OCI-LY7 (cell line): ENCODE data around the gene MTURN. TPM values are rescaled to one million over a fixed set of nuclear protein-coding genes. Genes with fewer than 3 reads are reported as not detected.

Experiments
- BruUV-seq: library from RNA; stranded (reverse); fragments of 400-500 nt; replicated peaks from 2 replicates; lab custom pipeline; 2021; lab: Mats Ljungman, UMichigan
- CTCF ChIA-PET: fragments of 300-600 bp; sonication (Branson Sonifier 250); formaldehyde crosslinking; loops from one replicate; lab custom pipeline; 2022; ENCODE audit warnings: antibody characterized with exemption; ENCODE audit not compliant: unreplicated experiment; lab: Charles Lee
- POLR2A ChIA-PET: fragments of 300-600 bp; sonication (Branson Sonifier 250); formaldehyde crosslinking; loops from one replicate; lab custom pipeline; 2022; ENCODE audit warnings: antibody characterized with exemption; lab: Charles Lee
- DNase-seq: peaks from one replicate; pipeline ENCODE4 v3.0.0-alpha.2; 2015; ENCODE audit warnings: low spot score
- H2AFZ ChIP-seq: fragments of 200-600 bp; sonication (generic), shearing (Covaris generic); 2 replicates; pipeline ENCODE4 v1.6.1; 2014; ENCODE audit warnings: mild to moderate bottlenecking, antibody characterized with exemption, low read length, moderate library complexity
- H3K27ac ChIP-seq: fragments of 200-600 bp; sonication (generic); 2 replicates; pipeline ENCODE4 v1.5.1; 2014; ENCODE audit warnings: mixed run types, low read depth, mild to moderate bottlenecking, moderate library complexity, low read length, inconsistent platforms; ENCODE audit not compliant: poor library complexity, severe bottlenecking
- H3K36me3 ChIP-seq: fragments of 200-600 bp; sonication (generic); 2 replicates; pipeline ENCODE4 v1.6.1; 2014; ENCODE audit warnings: mild to moderate bottlenecking, antibody characterized with exemption, low read length, moderate library complexity, mixed read lengths; ENCODE audit not compliant: insufficient read depth
- H3K4me1 ChIP-seq: fragments of 200-600 bp; sonication (generic); 2 replicates; pipeline ENCODE4 v1.5.1; 2014; ENCODE audit warnings: mild to moderate bottlenecking, low read length; ENCODE audit not compliant: insufficient read depth, poor library complexity, severe bottlenecking
- H3K4me2 ChIP-seq: fragments of 200-600 bp; sonication (generic); 2 replicates; pipeline ENCODE4 v1.6.1; 2014; ENCODE audit warnings: mild to moderate bottlenecking, low read length
- H3K4me3 ChIP-seq: fragments of 200-600 bp; sonication (generic); 2 replicates; pipeline ENCODE4 v1.5.1; 2014; ENCODE audit warnings: mild to moderate bottlenecking, low read depth, low read length; ENCODE audit not compliant: poor library complexity, severe bottlenecking
- H3K79me2 ChIP-seq: fragments of 200-600 bp; sonication (generic); 2 replicates; pipeline ENCODE4 v1.6.1; 2016; ENCODE audit warnings: low read depth, mild to moderate bottlenecking, low read length, moderate library complexity, mixed read lengths; ENCODE audit not compliant: insufficient read depth
- H3K9me2 ChIP-seq: fragments of 200-600 bp; sonication (generic); 2 replicates; pipeline ENCODE4 v1.6.1; 2016; ENCODE audit warnings: mild to moderate bottlenecking, low read length, mixed read lengths; ENCODE audit not compliant: insufficient read depth
- H3K9me3 ChIP-seq: fragments of 200-600 bp; sonication (generic); 2 replicates; pipeline ENCODE4 v1.6.1; 2014; ENCODE audit warnings: mild to moderate bottlenecking, mixed run types, low read length, mixed read lengths
- H4K20me1 ChIP-seq: fragments of 200-600 bp; sonication (generic); 2 replicates; pipeline ENCODE4 v1.6.1; 2014; ENCODE audit warnings: mild to moderate bottlenecking, antibody characterized with exemption, low read length, moderate library complexity, mixed read lengths; ENCODE audit not compliant: insufficient read depth
- EZH2phosphoT487 ChIP-seq: fragments of 200-600 bp; sonication (generic); IDR thresholded peaks from 2 replicates; pipeline ENCODE4 v1.6.1; 2018; ENCODE audit warnings: low read depth, borderline replicate concordance, mild to moderate bottlenecking, mixed run types, antibody characterized with exemption, low read length, moderate library complexity, mixed read lengths
- intact Hi-C: fragments of 100-400 bp; cut with micrococcal nuclease; formaldehyde crosslinking; loops from one replicate; pipeline ENCODE4 v1.10.0; 2022; ENCODE audit not compliant: unreplicated experiment
- total RNA-seq, 2 experiments: library from RNA; depleted of rRNA in 1 of 2; stranded (reverse); fragments of >200 nt in 1 of 2; shearing (Covaris generic) in 1 of 2; gene quantifications; 2 replicates each; pipeline ENCODE4 v1.2.3, GENCODE V29; 2014 to 2022
- TF ChIP-seq, protein P1 (sequence below): fragments of 200-600 bp; sonication (generic); conservative IDR thresholded peaks from 2 replicates; pipeline ENCODE4 v1.5.1; 2014; ENCODE audit warnings: mild to moderate bottlenecking, antibody characterized with exemption, low read length, moderate library complexity, mixed read lengths

Gene MTURN
- total RNA-seq, 2 experiments from 2014 or later = 2.9 to 4.1 TPM

DNA sequence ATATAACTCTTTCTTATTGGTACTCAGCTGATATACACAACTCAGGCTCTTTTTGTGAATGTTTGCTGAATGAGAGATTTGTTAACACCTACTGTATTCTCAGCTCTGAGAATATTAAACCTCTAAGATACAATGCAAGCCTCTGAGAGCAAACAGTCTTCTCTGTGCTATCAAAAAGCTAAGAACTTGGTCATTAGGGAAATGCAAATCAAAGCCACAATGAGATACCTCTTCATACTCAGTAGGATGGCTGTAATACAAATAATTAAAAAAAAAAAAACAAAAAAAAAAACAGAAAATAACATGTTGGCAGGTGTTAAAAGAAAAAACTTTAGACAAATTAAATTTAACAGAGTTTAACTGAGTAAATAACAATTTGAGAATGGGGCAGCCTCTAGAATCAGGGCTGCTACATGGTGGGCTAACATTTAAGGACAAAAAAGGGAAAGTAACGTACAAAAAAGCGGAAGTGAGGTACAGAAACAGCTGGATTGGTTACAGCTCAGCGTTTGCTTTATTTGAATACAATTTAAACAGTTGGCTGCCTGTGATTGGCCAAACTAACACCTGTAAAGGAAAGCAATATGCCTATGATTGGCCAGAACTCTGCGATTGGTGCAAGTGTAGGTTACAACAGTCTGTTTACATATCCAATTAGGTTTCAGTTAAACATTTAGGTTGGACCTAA, 14.8 kb upstream of the MTURN start:
- Histone ChIP-seq H3K9me2 (no peaks in the 10 kb centered on the region), H3K4me1 (peaks cover 45% of the 10 kb centered on the region), H3K9me3 (peaks cover 10% of the 10 kb centered on the region; the same call in 1 of the 2 replicates), H2AFZ (no peak overlapping the region), H3K36me3 (no peaks in the 10 kb centered on the region), H3K4me3 (no peak overlapping the region), H4K20me1 (no peaks in the 10 kb centered on the region), H3K4me2 (no peak overlapping the region), H3K79me2 (no peaks in the 10 kb centered on the region), H3K27ac (peak overlapping the region; percentile 2)
- POLR2A ChIA-PET = interaction anchor here (0.7 to 1.0 kb wide), 2 partner anchors 14 to 203 kb away, joined by 3 to 9 read pairs; no protein-coding TSS in a partner anchor
- intact Hi-C loops = loop anchor here (5.0 kb wide), 1 partner anchor 93 kb away; the partner anchor contains the start of genes FKBP14 and PLEKHA8
- CTCF ChIA-PET = interaction anchor here (0.6 kb wide), 1 partner anchor 45 kb away, joined by 3 read pairs; no protein-coding TSS in a partner anchor
- DNase-seq = peak; percentile 47
- BruUV-seq = no TSS peak
- no peak for TF ChIP-seq EZH2phosphoT487
- TF ChIP-seq, protein P1, sequence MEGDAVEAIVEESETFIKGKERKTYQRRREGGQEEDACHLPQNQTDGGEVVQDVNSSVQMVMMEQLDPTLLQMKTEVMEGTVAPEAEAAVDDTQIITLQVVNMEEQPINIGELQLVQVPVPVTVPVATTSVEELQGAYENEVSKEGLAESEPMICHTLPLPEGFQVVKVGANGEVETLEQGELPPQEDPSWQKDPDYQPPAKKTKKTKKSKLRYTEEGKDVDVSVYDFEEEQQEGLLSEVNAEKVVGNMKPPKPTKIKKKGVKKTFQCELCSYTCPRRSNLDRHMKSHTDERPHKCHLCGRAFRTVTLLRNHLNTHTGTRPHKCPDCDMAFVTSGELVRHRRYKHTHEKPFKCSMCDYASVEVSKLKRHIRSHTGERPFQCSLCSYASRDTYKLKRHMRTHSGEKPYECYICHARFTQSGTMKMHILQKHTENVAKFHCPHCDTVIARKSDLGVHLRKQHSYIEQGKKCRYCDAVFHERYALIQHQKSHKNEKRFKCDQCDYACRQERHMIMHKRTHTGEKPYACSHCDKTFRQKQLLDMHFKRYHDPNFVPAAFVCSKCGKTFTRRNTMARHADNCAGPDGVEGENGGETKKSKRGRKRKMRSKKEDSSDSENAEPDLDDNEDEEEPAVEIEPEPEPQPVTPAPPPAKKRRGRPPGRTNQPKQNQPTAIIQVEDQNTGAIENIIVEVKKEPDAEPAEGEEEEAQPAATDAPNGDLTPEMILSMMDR = no peak

DNA sequence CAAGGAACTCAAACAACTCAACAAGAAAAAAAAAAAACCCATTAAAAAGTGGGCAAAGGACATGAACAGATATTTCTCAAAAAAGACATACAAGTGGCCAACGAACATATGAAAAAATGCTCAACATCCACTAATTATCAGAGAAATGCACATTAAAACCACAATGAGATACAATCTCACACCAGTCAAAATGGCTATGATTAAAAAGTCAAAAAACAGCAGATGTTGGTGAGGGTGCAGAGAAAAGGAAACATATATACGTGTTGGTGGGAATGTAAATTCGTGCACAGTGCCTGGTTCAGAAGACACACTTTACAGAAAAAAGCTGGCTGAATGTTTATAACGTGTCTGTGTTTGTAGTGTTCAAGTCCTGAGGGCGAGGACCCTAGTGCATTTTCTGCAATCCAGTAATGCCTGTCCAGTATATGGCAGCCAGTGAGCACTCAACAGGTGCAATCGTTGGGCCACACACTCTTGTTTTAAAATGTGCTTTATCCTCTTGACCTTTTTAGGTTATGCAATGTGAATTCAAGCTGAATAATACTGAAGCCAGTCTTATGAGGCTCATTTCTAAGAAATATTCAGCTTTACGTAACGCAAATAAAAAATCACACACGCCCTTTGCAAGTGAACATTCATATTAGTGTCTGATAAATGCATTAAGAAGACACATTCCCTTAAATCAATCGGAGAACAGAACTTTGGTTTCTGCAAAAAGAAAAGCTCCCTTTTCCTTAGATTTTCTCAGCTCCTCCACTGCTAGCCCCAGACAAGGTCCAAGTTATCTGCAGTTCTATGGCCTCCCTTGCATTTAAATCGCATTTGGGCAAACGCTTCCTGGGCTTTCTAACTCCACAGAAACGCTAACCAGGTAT, 813 bp upstream of the MTURN start:
- intact Hi-C loops = no loop called here
- no TSS peak for BruUV-seq
- Histone ChIP-seq H3K36me3 (no peaks in the 10 kb centered on the region), H3K9me2 (no peaks in the 10 kb centered on the region), H2AFZ (peak overlapping the region; percentile 39; the same call in 1 of the 2 replicates), H3K9me3 (no peaks in the 10 kb centered on the region), H3K27ac (no peak overlapping the region), H4K20me1 (no peaks in the 10 kb centered on the region), H3K4me3 (peak overlapping the region; percentile 74), H3K4me1 (peaks cover 9% of the 10 kb centered on the region), H3K4me2 (peak overlapping the region; percentile 75), H3K79me2 (no peaks in the 10 kb centered on the region)
- ChIA-PET POLR2A (interaction anchor here (1.0 to 1.4 kb wide), 3 partner anchors 11 to 326 kb away, joined by 3 to 9 read pairs (median 5); no protein-coding TSS in a partner anchor), CTCF (interaction anchor here (1.6 kb wide), 1 partner anchor 30 kb away, joined by 4 read pairs; no protein-coding TSS in a partner anchor)
- DNase-seq = no peak
- TF ChIP-seq, protein P1 = no peak
- TF ChIP-seq EZH2phosphoT487 = no peak
